ENCODE measurements around the gene NRP2. TPM values are rescaled to one million over a fixed set of nuclear protein-coding genes. Genes with fewer than 3 reads are reported as not detected.

Gene NRP2
- total RNA-seq, 1 experiment from 2014 or later: 1.2 TPM

- no peak overlapping the region for H3K4me3 ChIP-seq (replicated peaks in 1 of 2; ENCODE audit: low read depth in 1 of 2, low read length in 2 of 2)
- H3K79me2 ChIP-seq (ENCODE audit: insufficient read depth, low read length): no peaks in the 10 kb centered on the region
- ATAC-seq (no peak), DNase-seq (ENCODE audit: low read depth, low spot score) (no peak)
- H3K27me3 ChIP-seq (ENCODE audit: insufficient read depth, low read length): no peaks in the 10 kb centered on the region
- ChIA-PET POLR2A (no interaction called here), CTCF (interaction anchor here (1.2 kb wide), 1 partner anchor 13 kb away, joined by 3 read pairs; no protein-coding TSS in a partner anchor), RAD21 (ENCODE audit: low non-redundant PET in 1 of 2, low total read pairs in 2 of 2, uncharacterized antibody in 2 of 2, unreplicated experiment in 2 of 2) (no interaction called here)
- 0 out of 2 replicates have a peak overlapping the region, but pooled peaks have one; percentile 13 for H3K4me2 ChIP-seq (ENCODE audit: low read length)
- H3K27ac ChIP-seq (ENCODE audit: low read depth, low read length): no peak overlapping the region
- H3K36me3 ChIP-seq (ENCODE audit: control insufficient read depth in 1 of 2, insufficient read depth in 2 of 2, low read length in 2 of 2): no peaks in the 10 kb centered on the region
- intact Hi-C loops (cut with micrococcal nuclease): no loop called here
- TF ChIP-seq, protein P1, sequence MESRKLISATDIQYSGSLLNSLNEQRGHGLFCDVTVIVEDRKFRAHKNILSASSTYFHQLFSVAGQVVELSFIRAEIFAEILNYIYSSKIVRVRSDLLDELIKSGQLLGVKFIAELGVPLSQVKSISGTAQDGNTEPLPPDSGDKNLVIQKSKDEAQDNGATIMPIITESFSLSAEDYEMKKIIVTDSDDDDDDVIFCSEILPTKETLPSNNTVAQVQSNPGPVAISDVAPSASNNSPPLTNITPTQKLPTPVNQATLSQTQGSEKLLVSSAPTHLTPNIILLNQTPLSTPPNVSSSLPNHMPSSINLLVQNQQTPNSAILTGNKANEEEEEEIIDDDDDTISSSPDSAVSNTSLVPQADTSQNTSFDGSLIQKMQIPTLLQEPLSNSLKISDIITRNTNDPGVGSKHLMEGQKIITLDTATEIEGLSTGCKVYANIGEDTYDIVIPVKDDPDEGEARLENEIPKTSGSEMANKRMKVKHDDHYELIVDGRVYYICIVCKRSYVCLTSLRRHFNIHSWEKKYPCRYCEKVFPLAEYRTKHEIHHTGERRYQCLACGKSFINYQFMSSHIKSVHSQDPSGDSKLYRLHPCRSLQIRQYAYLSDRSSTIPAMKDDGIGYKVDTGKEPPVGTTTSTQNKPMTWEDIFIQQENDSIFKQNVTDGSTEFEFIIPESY (IDR thresholded peaks at IDR 0.05; ENCODE audit: extremely low read depth, insufficient replicate concordance, low read length): no peak
- TF ChIP-seq MAX (IDR thresholded peaks at IDR 0.05) (no peak), ZNF274 (IDR thresholded peaks at IDR 0.05; ENCODE audit: low read depth, low read length) (no peak), POLR2A (IDR thresholded peaks at IDR 0.05; ENCODE audit: borderline replicate concordance, extremely low read depth, insufficient read depth, insufficient read length) (no peak), EZH2phosphoT487 (IDR thresholded peaks at IDR 0.05; ENCODE audit: borderline replicate concordance) (no peak), ZFX (IDR thresholded peaks at IDR 0.05) (no peak), CBX3 (IDR thresholded peaks at IDR 0.05; ENCODE audit: low read depth) (no peak), YY1 (IDR thresholded peaks at IDR 0.05; ENCODE audit: extremely low read depth, insufficient replicate concordance, low read depth, low read length) (no peak), RAD21 (IDR thresholded peaks at IDR 0.05; ENCODE audit: low read depth) (no peak), SP1 (IDR thresholded peaks at IDR 0.05; ENCODE audit: low read depth) (no peak), FOSL1 (IDR thresholded peaks at IDR 0.05; ENCODE audit: low read depth) (no peak), CTCF (IDR thresholded peaks at IDR 0.05 in 2 of 3, conservative IDR thresholded peaks at IDR 0.05 in 1 of 3; ENCODE audit: borderline replicate concordance in 1 of 3, insufficient read depth in 1 of 3, low read depth in 2 of 3, low read length in 2 of 3) (no peak), JUND (IDR thresholded peaks at IDR 0.05) (no peak), TCF7L2 (IDR thresholded peaks at IDR 0.05; ENCODE audit: borderline replicate concordance, extremely low read depth, insufficient read depth, insufficient read length) (no peak), SRF (IDR thresholded peaks at IDR 0.05; ENCODE audit: low read depth) (no peak), EGR1 (IDR thresholded peaks at IDR 0.05; ENCODE audit: low read depth) (no peak), SIN3A (IDR thresholded peaks at IDR 0.05; ENCODE audit: low read depth) (no peak), POLR2AphosphoS5 (IDR thresholded peaks at IDR 0.05; ENCODE audit: low read depth, low read length) (no peak)
- TF ChIP-seq, protein P2, sequence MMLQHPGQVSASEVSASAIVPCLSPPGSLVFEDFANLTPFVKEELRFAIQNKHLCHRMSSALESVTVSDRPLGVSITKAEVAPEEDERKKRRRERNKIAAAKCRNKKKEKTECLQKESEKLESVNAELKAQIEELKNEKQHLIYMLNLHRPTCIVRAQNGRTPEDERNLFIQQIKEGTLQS (IDR thresholded peaks at IDR 0.05): no peak
- H3K9me3 ChIP-seq (ENCODE audit: control insufficient read depth in 1 of 2, insufficient read depth in 1 of 2, low read depth in 1 of 2, low read length in 2 of 2): no peaks in the 10 kb centered on the region
- no peaks in the 10 kb centered on the region for H4K20me1 ChIP-seq (ENCODE audit: insufficient read depth)
- no peaks in the 10 kb centered on the region for H3K9me2 ChIP-seq (ENCODE audit: insufficient read depth)
- no peak overlapping the region for H3K9ac ChIP-seq (ENCODE audit: low read length)
- H3K4me1 ChIP-seq (ENCODE audit: control insufficient read depth in 1 of 2, insufficient read depth in 2 of 2, low read length in 2 of 2): peaks cover 4 to 7% of the 10 kb centered on the region in 2 experiments; a peak in 2 of 4 replicates
- H2AFZ ChIP-seq (ENCODE audit: low read depth, low read length, poor library complexity, severe bottlenecking): peak overlapping the region; percentile 24
- no TSS peak for BruUV-seq (replicated peaks)
Observed at GRCh38 chr2:205734436-205735037, 52.2 kb downstream of the NRP2 start.

All from HCT116 (cell line).